22Rv1 (cell line): ENCODE results near the gene ANKRD13C.

Experiments used
- ZFX ChIP-seq: fragments of 450-650 bp; IDR thresholded peaks from 2 replicates; pipeline ENCODE4 v1.6.1; 2017; ENCODE audit warnings: antibody characterized with exemption, borderline replicate concordance
- TF ChIP-seq, protein P1 (sequence below): fragments of 450-650 bp; IDR thresholded peaks from 2 replicates; pipeline ENCODE4 v1.5.1; 2017; ENCODE audit warnings: mild to moderate bottlenecking

DNA sequence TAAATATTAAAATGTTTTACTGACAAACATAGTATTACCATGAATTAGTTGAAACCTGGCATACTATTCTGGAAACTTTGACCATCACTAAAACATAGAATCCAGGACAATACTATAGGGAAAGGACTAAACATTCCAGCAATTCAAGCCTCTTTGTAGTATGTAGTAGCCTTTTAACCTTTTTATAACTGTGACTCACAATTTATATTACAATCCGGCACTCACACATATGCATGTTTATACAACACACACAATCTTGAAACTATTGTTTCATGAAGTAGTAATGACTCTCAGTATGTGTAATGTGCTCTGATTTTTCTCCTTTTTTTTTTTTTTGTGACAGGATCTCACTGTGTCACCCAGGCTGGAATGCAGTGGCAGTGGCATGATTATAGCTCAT, 64.3 kb downstream of the ANKRD13C start:
- TF ChIP-seq, protein P1, sequence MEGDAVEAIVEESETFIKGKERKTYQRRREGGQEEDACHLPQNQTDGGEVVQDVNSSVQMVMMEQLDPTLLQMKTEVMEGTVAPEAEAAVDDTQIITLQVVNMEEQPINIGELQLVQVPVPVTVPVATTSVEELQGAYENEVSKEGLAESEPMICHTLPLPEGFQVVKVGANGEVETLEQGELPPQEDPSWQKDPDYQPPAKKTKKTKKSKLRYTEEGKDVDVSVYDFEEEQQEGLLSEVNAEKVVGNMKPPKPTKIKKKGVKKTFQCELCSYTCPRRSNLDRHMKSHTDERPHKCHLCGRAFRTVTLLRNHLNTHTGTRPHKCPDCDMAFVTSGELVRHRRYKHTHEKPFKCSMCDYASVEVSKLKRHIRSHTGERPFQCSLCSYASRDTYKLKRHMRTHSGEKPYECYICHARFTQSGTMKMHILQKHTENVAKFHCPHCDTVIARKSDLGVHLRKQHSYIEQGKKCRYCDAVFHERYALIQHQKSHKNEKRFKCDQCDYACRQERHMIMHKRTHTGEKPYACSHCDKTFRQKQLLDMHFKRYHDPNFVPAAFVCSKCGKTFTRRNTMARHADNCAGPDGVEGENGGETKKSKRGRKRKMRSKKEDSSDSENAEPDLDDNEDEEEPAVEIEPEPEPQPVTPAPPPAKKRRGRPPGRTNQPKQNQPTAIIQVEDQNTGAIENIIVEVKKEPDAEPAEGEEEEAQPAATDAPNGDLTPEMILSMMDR, result no peak
- no peak for TF ChIP-seq ZFX
